HG02852 (cell line): ENCODE results near the gene TMEM200A.

ENCODE experiments used
- ATAC-seq: cut with Tn5 transposase; IDR thresholded peaks from one replicate; pipeline ENCODE4 v1.9.1; 2021; ENCODE audit warnings: mild to moderate bottlenecking, moderate library complexity; ENCODE audit not compliant: unreplicated experiment

The TMEM200A gene

GRCh38 chr6:130377371-130377770 lies 11.6 kb downstream of the TMEM200A start:
- no peak for ATAC-seq

- no peak for ATAC-seq
These were observed 12.1 kb downstream of the TMEM200A start for GRCh38 chr6:130377915-130378314.

- no peak for ATAC-seq
These were observed 13.4 kb downstream of the TMEM200A start for GRCh38 chr6:130379223-130379622.

- no peak for ATAC-seq
These were observed 15.2 kb downstream of the TMEM200A start for GRCh38 chr6:130381012-130381411.

GRCh38 chr6:130381459-130382380 lies 15.9 kb downstream of the TMEM200A start:
- ATAC-seq, result peak; percentile 83

GRCh38 chr6:130382872-130383490 lies 17.2 kb downstream of the TMEM200A start:
- ATAC-seq, result no peak

DNA sequence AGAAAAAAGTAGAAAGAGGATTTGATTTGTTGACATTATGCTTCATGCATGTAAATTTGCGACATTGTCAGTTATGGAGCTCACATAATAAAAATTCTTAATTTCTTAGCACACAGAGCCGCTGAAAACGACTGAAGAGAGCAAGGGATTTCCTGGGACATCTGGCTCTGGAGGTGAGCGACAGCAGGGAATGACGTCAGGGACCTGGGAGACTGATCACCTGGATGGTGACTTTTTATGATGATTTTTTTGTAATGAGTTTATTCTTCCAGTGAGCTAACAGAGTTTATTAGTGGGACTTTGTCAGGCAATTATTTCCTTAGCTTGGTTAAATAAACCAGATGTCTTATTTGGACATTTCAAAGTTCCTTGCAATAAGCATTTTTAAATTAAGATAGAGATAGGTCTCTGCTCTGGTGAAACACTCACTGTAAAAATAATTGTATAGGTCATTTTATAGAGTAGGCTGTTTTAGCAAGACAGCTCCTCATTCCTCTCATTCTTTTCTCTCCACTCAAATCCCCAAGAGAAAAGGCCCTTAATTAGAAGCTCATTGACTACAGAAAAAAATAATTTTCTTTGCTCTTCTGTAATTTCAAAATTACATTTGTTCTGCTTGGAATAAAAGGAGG lies 19.4 kb downstream of the TMEM200A start:
- no peak for ATAC-seq

DNA sequence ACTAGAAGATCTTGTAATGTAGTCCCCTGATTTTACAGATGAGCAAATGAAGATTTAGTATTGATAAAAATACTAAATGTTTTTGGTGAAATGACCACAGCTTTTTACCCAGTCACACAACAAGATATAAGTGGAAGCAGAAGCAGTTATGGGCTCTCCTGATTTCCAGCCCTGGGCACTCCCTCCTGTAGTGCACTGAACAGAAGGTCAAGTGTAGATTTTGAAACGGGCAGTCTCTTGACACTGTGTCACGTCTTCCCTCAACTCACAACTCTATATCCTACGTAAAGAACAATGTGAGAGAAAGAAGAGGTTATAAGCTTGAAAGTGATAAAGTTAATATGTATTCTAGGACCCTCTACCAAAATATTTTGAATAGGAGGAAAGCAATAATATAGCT lies 23.3 kb downstream of the TMEM200A start:
- no peak for ATAC-seq

- ATAC-seq, result no peak
These were observed 25.1 kb downstream of the TMEM200A start for GRCh38 chr6:130390890-130391289.

DNA sequence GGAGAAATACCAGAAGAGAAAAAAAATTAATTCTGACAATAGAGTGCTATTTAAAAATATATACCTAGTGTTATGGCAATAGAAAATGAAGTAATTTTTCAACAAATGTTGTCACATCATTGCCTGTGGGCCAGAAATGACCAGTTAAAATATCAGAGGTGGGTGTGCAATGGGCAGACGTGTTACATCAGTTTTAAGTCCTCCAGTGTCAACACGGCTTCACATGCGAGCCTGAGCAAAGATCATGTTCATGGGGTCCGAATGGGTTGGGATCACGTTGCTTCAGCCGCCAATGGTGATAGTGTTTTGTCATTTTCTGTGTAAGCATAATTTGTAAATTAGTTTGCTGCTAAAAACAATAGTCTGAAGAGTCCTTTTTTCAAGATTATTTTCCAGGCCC lies 27.5 kb downstream of the TMEM200A start:
- no peak for ATAC-seq

DNA sequence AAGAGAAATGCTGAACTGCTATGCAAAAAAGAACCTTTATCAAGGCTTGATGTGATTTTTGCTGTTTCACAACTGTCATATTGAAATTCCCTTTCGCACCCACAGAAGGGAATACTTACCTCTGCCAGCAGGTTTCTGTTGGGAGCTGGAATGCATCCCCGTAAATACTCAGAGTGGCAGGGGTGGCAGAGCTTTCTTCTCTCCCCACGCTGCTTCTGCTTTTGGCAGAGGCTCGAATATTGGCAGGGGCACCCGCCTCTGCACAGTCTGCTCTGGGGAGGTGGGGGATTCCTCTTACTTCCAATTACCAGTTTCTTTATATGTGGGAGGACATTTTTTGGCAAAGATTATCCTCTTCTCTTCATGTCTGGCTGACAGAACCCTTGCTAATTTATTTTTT lies 28.4 kb downstream of the TMEM200A start:
- no peak for ATAC-seq

DNA sequence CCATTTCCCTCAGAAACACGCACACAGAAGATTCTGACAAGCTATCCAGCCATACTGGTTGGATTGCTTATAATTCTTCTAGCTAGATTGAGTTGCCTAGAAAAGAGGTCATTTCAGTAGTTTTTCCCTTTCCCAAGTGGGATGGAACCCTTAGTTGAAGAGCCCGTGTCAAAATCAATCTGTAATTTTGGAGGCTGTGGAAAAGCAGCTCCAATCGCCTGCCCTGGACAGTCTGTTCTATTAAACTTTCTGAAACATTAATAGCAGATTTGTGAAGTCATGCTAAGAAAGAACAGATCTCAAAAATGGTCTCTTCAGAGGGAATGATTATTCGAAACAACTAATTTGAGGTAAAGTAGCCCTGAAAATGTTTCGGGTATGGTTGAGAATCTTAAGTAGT lies 29.3 kb downstream of the TMEM200A start:
- ATAC-seq, result no peak

GRCh38 chr6:130396722-130397121 lies 30.9 kb downstream of the TMEM200A start:
- no peak for ATAC-seq

DNA sequence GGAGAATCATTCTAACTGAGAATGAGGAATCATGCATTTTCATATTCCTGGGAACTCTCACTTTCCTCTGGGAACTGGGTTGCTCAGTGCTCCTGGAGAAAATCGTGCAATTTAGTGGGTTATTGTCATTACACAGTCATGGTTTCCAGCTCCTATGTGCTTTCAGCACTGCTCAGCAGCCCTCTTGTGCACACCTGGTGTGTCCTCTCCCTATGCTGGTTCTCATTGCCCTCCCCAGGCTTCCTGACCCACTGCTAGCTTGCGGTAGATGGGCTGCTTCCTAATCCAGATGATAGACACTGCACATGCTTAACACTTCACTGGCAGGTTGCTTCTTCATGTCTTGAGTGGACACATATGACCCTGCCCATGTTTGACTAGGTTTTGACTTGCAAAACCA lies 39.7 kb downstream of the TMEM200A start:
- ATAC-seq, result no peak

GRCh38 chr6:130407032-130407431 lies 41.2 kb downstream of the TMEM200A start:
- no peak for ATAC-seq

DNA sequence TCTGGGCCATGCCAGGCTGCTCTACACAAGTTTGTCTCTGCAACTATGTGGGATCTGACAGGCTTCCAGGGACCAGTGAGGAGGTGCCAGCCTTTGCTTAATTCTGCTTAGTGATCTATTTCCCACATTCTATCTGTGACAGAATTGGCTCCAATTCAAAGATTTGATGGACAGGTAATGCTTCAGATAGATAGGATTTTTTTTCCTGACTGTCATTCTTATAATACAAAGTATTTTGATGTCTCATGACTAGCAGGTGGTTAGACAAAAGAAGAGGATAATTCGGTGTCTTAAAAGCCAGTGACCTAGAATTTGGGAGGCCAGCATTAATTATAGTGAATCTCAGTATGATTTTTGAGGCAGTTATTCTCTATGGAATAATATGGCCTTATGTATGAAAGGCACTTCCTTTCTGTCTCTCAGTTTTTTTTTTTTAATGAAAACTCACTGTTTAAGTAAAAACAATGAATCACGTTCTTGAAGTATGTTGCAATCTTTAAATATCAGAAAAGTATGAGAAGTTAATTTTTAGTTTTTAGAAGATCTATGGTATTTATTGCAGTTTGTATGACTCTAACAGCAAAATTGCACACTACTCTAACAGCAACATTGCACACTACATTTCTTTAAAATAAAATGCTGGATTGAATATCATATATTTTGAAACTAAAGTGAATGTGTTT lies 43.7 kb downstream of the TMEM200A start:
- no peak for ATAC-seq

- ATAC-seq, result no peak
These were observed 45.7 kb downstream of the TMEM200A start for GRCh38 chr6:130411481-130411880.

- ATAC-seq, result no peak
These were observed 46.9 kb downstream of the TMEM200A start for GRCh38 chr6:130412556-130413290.

- no peak for ATAC-seq
These were observed 52.1 kb downstream of the TMEM200A start for GRCh38 chr6:130417951-130418350.

DNA sequence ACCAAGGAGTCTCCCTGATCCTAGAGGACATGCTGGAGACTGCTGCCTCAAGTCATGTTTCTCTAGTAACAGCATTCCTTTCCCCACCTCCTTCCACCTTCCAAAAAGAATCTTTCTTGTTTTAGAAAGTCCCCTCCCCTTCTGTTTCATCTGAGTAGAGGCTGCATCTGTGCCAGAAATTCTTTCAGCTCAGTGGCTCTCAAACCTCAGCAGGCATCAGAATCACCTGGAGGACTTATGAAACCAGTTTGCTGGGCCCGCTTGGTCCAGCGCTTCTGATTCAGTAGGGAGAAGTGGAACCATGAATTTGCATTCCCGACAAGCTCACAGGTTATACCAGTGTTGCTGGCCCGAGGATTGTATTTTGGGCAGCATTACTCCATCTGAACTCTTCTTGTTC lies 55.1 kb downstream of the TMEM200A start:
- no peak for ATAC-seq

- no peak for ATAC-seq
These were observed 55.8 kb downstream of the TMEM200A start for GRCh38 chr6:130421585-130421984.
